ENCODE results near the gene NUP188. TPM values are rescaled to one million over a fixed set of nuclear protein-coding genes. Genes with fewer than 3 reads are reported as not detected.
A peak's percentile ranks its signal among the peaks of the same experiment; 100 is the strongest.

The NUP188 gene, protein sequence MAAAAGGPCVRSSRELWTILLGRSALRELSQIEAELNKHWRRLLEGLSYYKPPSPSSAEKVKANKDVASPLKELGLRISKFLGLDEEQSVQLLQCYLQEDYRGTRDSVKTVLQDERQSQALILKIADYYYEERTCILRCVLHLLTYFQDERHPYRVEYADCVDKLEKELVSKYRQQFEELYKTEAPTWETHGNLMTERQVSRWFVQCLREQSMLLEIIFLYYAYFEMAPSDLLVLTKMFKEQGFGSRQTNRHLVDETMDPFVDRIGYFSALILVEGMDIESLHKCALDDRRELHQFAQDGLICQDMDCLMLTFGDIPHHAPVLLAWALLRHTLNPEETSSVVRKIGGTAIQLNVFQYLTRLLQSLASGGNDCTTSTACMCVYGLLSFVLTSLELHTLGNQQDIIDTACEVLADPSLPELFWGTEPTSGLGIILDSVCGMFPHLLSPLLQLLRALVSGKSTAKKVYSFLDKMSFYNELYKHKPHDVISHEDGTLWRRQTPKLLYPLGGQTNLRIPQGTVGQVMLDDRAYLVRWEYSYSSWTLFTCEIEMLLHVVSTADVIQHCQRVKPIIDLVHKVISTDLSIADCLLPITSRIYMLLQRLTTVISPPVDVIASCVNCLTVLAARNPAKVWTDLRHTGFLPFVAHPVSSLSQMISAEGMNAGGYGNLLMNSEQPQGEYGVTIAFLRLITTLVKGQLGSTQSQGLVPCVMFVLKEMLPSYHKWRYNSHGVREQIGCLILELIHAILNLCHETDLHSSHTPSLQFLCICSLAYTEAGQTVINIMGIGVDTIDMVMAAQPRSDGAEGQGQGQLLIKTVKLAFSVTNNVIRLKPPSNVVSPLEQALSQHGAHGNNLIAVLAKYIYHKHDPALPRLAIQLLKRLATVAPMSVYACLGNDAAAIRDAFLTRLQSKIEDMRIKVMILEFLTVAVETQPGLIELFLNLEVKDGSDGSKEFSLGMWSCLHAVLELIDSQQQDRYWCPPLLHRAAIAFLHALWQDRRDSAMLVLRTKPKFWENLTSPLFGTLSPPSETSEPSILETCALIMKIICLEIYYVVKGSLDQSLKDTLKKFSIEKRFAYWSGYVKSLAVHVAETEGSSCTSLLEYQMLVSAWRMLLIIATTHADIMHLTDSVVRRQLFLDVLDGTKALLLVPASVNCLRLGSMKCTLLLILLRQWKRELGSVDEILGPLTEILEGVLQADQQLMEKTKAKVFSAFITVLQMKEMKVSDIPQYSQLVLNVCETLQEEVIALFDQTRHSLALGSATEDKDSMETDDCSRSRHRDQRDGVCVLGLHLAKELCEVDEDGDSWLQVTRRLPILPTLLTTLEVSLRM (N-terminal part only)
- total RNA-seq (50.8 and 52.0 TPM in 2 replicates), polyA plus RNA-seq (35.8 and 38.9 TPM in 2 replicates)

GRCh38 chr9:128947527-128948301 lies at the start of gene NUP188, which contains the start of gene DOLK:
TSS of gene NUP188 (plus strand) at chr9:128947699. CDS start at chr9:128947720, 21 bp downstream.
TSS of gene DOLK (minus strand) at chr9:128947603. CDS start at chr9:128947303, 300 bp downstream.
- no peaks in the 10 kb centered on the region for H3K4me1 ChIP-seq (ENCODE audit: low read depth)
- H3K9me3 ChIP-seq (ENCODE audit: low read depth), result no peaks in the 10 kb centered on the region
- DNase-seq (ENCODE audit: low read depth in 1 of 2, low spot score in 1 of 2), result peak; percentile 96 to 97
- H3K27ac ChIP-seq, result peak within 1 kb of the TSS; percentile 92
- no peak for TF ChIP-seq CTCF (IDR thresholded peaks at IDR 0.05; ENCODE audit: low read depth, low read length)
- H3K27me3 ChIP-seq, result no peaks in the 10 kb centered on the region
- H3K4me3 ChIP-seq, result peak within 1 kb of the TSS; percentile 73
- H3K36me3 ChIP-seq, result peaks cover 8% of the 10 kb centered on the region

DNA sequence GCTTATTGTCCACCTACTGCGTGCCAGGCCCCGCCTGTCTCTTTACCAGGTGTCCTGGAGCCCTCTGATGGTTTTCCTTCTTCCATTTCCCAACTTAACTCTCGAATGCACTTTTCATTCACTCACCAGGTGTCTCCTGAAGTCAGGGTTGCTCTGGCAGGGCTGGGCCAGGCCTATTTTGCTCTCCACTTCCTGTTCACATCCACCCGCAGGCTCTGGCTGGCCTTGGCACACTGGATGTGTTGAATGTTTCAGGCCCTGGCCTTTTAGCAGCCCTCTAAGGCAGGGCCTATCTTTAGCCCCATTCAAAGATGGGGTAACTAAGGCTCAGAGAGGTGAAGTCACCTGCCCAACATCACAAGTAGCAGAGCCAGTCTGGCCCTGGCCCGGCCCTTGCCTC lies 49.1 kb upstream of the NUP188 start:
- peak overlapping the region; percentile 21 for H3K27ac ChIP-seq
- no peak overlapping the region for H3K4me3 ChIP-seq
- H3K9me3 ChIP-seq (ENCODE audit: low read depth), result no peaks in the 10 kb centered on the region
- no peak for DNase-seq (ENCODE audit: low read depth in 1 of 2, low spot score in 1 of 2)
- peaks cover 4% of the 10 kb centered on the region for H3K36me3 ChIP-seq
- H3K27me3 ChIP-seq, result no peaks in the 10 kb centered on the region
- no peaks in the 10 kb centered on the region for H3K4me1 ChIP-seq (ENCODE audit: low read depth)
- TF ChIP-seq CTCF (IDR thresholded peaks at IDR 0.05; ENCODE audit: low read depth, low read length), result no peak

GRCh38 chr9:128898845-128899565 lies 48.5 kb upstream of the NUP188 start:
- Histone ChIP-seq H3K27me3 (no peaks in the 10 kb centered on the region), H3K27ac (peak overlapping the region; percentile 21), H3K4me1 (ENCODE audit: low read depth) (no peaks in the 10 kb centered on the region), H3K36me3 (peaks cover 4% of the 10 kb centered on the region), H3K9me3 (ENCODE audit: low read depth) (no peaks in the 10 kb centered on the region), H3K4me3 (no peak overlapping the region)
- no peak for TF ChIP-seq CTCF (IDR thresholded peaks at IDR 0.05; ENCODE audit: low read depth, low read length)
- DNase-seq (ENCODE audit: low read depth in 1 of 2, low spot score in 1 of 2), result no peak

- peak overlapping the region; percentile 15 for H3K27ac ChIP-seq
- no peak for TF ChIP-seq CTCF (IDR thresholded peaks at IDR 0.05; ENCODE audit: low read depth, low read length)
Measured at GRCh38 chr9:128899566-128900322, 47.8 kb upstream of the NUP188 start.

More at GRCh38 chr9:128899566-128900322, 47.8 kb upstream of the NUP188 start:
- H3K4me1 ChIP-seq (ENCODE audit: low read depth), result no peaks in the 10 kb centered on the region
- no peak for DNase-seq (ENCODE audit: low read depth in 1 of 2, low spot score in 1 of 2)
- H3K4me3 ChIP-seq, result no peak overlapping the region
- H3K9me3 ChIP-seq (ENCODE audit: low read depth), result no peaks in the 10 kb centered on the region
- no peaks in the 10 kb centered on the region for H3K27me3 ChIP-seq
- H3K36me3 ChIP-seq, result peaks cover 4% of the 10 kb centered on the region

All from cardiac muscle cell (in vitro differentiated cells and primary cell).